Measurements from ENCODE around the gene TIE1. TPM values are rescaled to one million over a fixed set of nuclear protein-coding genes. Genes with fewer than 3 reads are reported as not detected.

Gene TIE1
- total and polyA plus RNA-seq, 2 of the 13 experiments (the other 11 are each of a cell fraction or from before 2014, with no cell fraction given) = 0.58 to 0.84 TPM

DNA sequence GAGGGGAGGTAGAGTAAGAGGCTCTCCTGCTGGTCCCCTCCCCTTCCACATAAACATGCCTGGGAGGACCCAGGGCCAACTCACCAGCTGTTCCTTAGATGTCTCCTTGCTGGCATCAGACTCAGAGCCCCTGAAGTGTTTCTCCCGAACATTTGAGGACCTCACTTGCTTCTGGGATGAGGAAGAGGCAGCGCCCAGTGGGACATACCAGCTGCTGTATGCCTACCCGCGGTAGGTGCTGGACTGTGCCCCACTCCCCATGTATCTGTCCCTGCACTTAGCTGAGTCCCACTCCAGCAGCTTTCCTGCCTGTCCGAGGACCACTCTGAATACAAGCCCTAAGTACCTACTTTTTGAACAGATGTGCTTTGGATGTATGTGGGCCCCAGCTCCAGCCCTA is 37.2 kb downstream of the TIE1 start:
- in situ Hi-C loops (cut with HindIII; ENCODE audit: extremely low pct_ligation_motif_present, low pct_unique_long_range_greater_than_20kb) = no loop called here
- H3K4me2 ChIP-seq (ENCODE audit: low read depth, low read length) = no peak overlapping the region

More for the DNA sequence above, 37.2 kb downstream of the TIE1 start:
- no peak overlapping the region for H3K4me3 ChIP-seq (replicated peaks in 1 of 3; ENCODE audit: insufficient read depth in 1 of 3, low read depth in 2 of 3, low read length in 3 of 3)
- H4K20me1 ChIP-seq (ENCODE audit: insufficient read depth, low read length) = no peaks in the 10 kb centered on the region
- no peak overlapping the region for H3K27ac ChIP-seq (ENCODE audit: extremely low read length, insufficient read depth, low read length)
- H3K4me1 ChIP-seq (ENCODE audit: insufficient read depth, low read length) = peaks cover 29% of the 10 kb centered on the region
- BruUV-seq (replicated peaks) = no TSS peak
- H3K9me3 ChIP-seq (ENCODE audit: low read length) = no peaks in the 10 kb centered on the region
- ATAC-seq = no peak
- no peak for FAIRE-seq
- 72% methylated on average over 3 of the region's 5 CpGs for WGBS (ENCODE audit: low lambda C conversion rate)
- intact Hi-C loops (cut with micrococcal nuclease; ENCODE audit: unreplicated experiment) = no loop called here
- no peak for DNase-seq (ENCODE audit: low spot score)
- H3K27me3 ChIP-seq (ENCODE audit: control insufficient read depth in 1 of 2, insufficient read depth in 2 of 2, low read length in 2 of 2) = no peaks in the 10 kb centered on the region; a peak in 1 of 5 replicates
- ChIA-PET CTCF (ENCODE audit: low intra/inter-chr PET ratio, low total read pairs) (no interaction called here), POLR2A (no interaction called here)
- H3K36me3 ChIP-seq (replicated peaks in 1 of 2; ENCODE audit: control insufficient read depth in 1 of 2, insufficient read depth in 2 of 2, low read length in 2 of 2) = no peaks in the 10 kb centered on the region
- TF ChIP-seq, protein P1, sequence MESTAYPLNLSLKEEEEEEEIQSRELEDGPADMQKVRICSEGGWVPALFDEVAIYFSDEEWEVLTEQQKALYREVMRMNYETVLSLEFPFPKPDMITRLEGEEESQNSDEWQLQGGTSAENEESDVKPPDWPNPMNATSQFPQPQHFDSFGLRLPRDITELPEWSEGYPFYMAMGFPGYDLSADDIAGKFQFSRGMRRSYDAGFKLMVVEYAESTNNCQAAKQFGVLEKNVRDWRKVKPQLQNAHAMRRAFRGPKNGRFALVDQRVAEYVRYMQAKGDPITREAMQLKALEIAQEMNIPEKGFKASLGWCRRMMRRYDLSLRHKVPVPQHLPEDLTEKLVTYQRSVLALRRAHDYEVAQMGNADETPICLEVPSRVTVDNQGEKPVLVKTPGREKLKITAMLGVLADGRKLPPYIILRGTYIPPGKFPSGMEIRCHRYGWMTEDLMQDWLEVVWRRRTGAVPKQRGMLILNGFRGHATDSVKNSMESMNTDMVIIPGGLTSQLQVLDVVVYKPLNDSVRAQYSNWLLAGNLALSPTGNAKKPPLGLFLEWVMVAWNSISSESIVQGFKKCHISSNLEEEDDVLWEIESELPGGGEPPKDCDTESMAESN (CRISPR knock-in tag; conservative IDR thresholded peaks at IDR 0.05) = no peak
- TF ChIP-seq NR2F1 (CRISPR knock-in tag; IDR thresholded peaks at IDR 0.05) = no peak
- TF ChIP-seq AGO2 (optimal IDR thresholded peaks at IDR 0.05; ENCODE audit: low read depth, low read length) = no peak
- TF ChIP-seq MIXL1 (CRISPR knock-in tag; IDR thresholded peaks at IDR 0.05) = no peak
- TF ChIP-seq, protein P2, sequence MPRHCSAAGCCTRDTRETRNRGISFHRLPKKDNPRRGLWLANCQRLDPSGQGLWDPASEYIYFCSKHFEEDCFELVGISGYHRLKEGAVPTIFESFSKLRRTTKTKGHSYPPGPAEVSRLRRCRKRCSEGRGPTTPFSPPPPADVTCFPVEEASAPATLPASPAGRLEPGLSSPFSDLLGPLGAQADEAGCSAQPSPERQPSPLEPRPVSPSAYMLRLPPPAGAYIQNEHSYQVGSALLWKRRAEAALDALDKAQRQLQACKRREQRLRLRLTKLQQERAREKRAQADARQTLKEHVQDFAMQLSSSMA (CRISPR knock-in tag; IDR thresholded peaks at IDR 0.05) = no peak
- TF ChIP-seq ZNF546 (CRISPR knock-in tag; conservative IDR thresholded peaks at IDR 0.05) = no peak
- no peak for TF ChIP-seq SKI (IDR thresholded peaks at IDR 0.05; ENCODE audit: partially characterized antibody)
- no peak for TF ChIP-seq NR2C2 (CRISPR knock-in tag; IDR thresholded peaks at IDR 0.05; ENCODE audit: borderline replicate concordance)
- TF ChIP-seq ETV5 (CRISPR knock-in tag; IDR thresholded peaks at IDR 0.05; ENCODE audit: borderline replicate concordance) = no peak
- no peak for TF ChIP-seq DR1 (CRISPR knock-in tag; IDR thresholded peaks at IDR 0.05)
- TF ChIP-seq DPF2 (CRISPR knock-in tag; IDR thresholded peaks at IDR 0.05; ENCODE audit: borderline replicate concordance, low read depth) = no peak
- TF ChIP-seq KDM3A (CRISPR knock-in tag; IDR thresholded peaks at IDR 0.05; ENCODE audit: low read depth) = no peak
- no peak for TF ChIP-seq SNAPC2 (CRISPR knock-in tag; IDR thresholded peaks at IDR 0.05)
- no peak for TF ChIP-seq MAFF (IDR thresholded peaks at IDR 0.05; ENCODE audit: low read depth, low read length)
- TF ChIP-seq ZNF772 (CRISPR knock-in tag; IDR thresholded peaks at IDR 0.05) = no peak
- TF ChIP-seq, protein P3, sequence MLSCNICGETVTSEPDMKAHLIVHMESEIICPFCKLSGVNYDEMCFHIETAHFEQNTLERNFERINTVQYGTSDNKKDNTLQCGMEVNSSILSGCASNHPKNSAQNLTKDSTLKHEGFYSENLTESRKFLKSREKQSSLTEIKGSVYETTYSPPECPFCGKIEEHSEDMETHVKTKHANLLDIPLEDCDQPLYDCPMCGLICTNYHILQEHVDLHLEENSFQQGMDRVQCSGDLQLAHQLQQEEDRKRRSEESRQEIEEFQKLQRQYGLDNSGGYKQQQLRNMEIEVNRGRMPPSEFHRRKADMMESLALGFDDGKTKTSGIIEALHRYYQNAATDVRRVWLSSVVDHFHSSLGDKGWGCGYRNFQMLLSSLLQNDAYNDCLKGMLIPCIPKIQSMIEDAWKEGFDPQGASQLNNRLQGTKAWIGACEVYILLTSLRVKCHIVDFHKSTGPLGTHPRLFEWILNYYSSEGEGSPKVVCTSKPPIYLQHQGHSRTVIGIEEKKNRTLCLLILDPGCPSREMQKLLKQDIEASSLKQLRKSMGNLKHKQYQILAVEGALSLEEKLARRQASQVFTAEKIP (CRISPR knock-in tag; IDR thresholded peaks at IDR 0.05; ENCODE audit: borderline replicate concordance) = no peak
- no peak for TF ChIP-seq ZNF605 (CRISPR knock-in tag; IDR thresholded peaks at IDR 0.05)
- TF ChIP-seq ZNF768 (CRISPR knock-in tag; IDR thresholded peaks at IDR 0.05) = no peak
- TF ChIP-seq, protein P4, sequence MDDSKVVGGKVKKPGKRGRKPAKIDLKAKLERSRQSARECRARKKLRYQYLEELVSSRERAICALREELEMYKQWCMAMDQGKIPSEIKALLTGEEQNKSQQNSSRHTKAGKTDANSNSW (CRISPR knock-in tag; IDR thresholded peaks at IDR 0.05; ENCODE audit: borderline replicate concordance) = no peak
- TF ChIP-seq ZNF383 (CRISPR knock-in tag; IDR thresholded peaks at IDR 0.05; ENCODE audit: borderline replicate concordance) = no peak
- no peak overlapping the region for H2AFZ ChIP-seq (ENCODE audit: low read length)
- H3K9ac ChIP-seq (ENCODE audit: insufficient read depth, low read depth, low read length) = no peak overlapping the region
- no peaks in the 10 kb centered on the region for H3K79me2 ChIP-seq (ENCODE audit: insufficient read depth, low read length)

Data from HepG2 (cell line).